LHCN-M2 (cell line): ENCODE data around the gene SYT8. TPM values are rescaled to one million over a fixed set of nuclear protein-coding genes. Genes with fewer than 3 reads are reported as not detected.

Experiments
- DNase-seq: peaks from one replicate; pipeline ENCODE4 v3.0.0-alpha.2; 2012; ENCODE audit warnings: low read depth
- total RNA-seq: library from RNA; depleted of rRNA; stranded (reverse); fragments of >200 nt; gene quantifications from 2 replicates; pipeline ENCODE4 v1.2.3, GENCODE V29; 2014

Gene SYT8
- total RNA-seq, 1 experiment from 2014 or later: 0.17 TPM

- DNase-seq: no peak
Measured at GRCh38 chr11:1858154-1858553, 23.4 kb downstream of the SYT8 start.

- DNase-seq: no peak
Measured at GRCh38 chr11:1858576-1858975, 23.8 kb downstream of the SYT8 start.

GRCh38 chr11:1859004-1859403 lies 24.2 kb downstream of the SYT8 start:
- no peak for DNase-seq

- DNase-seq: no peak
Measured at GRCh38 chr11:1860108-1860507, 25.3 kb downstream of the SYT8 start.

GRCh38 chr11:1861435-1862411 lies 26.9 kb downstream of the SYT8 start:
- DNase-seq: no peak

GRCh38 chr11:1862588-1863351 lies 28.0 kb downstream of the SYT8 start:
- peak; percentile 80 for DNase-seq

GRCh38 chr11:1863352-1864216 lies 28.8 kb downstream of the SYT8 start:
- peak; percentile 96 for DNase-seq

GRCh38 chr11:1864231-1864630 lies 29.4 kb downstream of the SYT8 start:
- DNase-seq: no peak

GRCh38 chr11:1864831-1865665 lies 30.3 kb downstream of the SYT8 start:
- DNase-seq: no peak

- DNase-seq: no peak
Measured at GRCh38 chr11:1866226-1866625, 31.4 kb downstream of the SYT8 start.

- DNase-seq: no peak
Measured at GRCh38 chr11:1866776-1867175, 32.0 kb downstream of the SYT8 start.

- DNase-seq: no peak
Measured at GRCh38 chr11:1867381-1867780, 32.6 kb downstream of the SYT8 start.

GRCh38 chr11:1868056-1868635 lies 33.4 kb downstream of the SYT8 start:
- no peak for DNase-seq

- peak; percentile 65 for DNase-seq
Measured at GRCh38 chr11:1868636-1869291, 34.0 kb downstream of the SYT8 start.

- DNase-seq: peak; percentile 67
Measured at GRCh38 chr11:1869427-1870325, 34.9 kb downstream of the SYT8 start.

GRCh38 chr11:1870326-1870696 lies 35.5 kb downstream of the SYT8 start:
- DNase-seq: no peak

GRCh38 chr11:1870721-1871466 lies 36.1 kb downstream of the SYT8 start:
- peak; percentile 67 for DNase-seq

GRCh38 chr11:1871531-1871930 lies 36.7 kb downstream of the SYT8 start:
- no peak for DNase-seq
